ENCODE data around the gene ZSWIM1. TPM values are rescaled to one million over a fixed set of nuclear protein-coding genes. Genes with fewer than 3 reads are reported as not detected.
A peak's percentile ranks its signal among the peaks of the same experiment; 100 is the strongest.

The ZSWIM1 gene
- total and polyA plus RNA-seq, 2 of the 13 experiments (the other 11 are each of a cell fraction or from before 2014, with no cell fraction given) = 9.5 to 11.7 TPM

- TF ChIP-seq ZSCAN30 (CRISPR knock-in tag; IDR thresholded peaks at IDR 0.05) (no peak), ZNF83 (CRISPR knock-in tag; IDR thresholded peaks at IDR 0.05; ENCODE audit: borderline replicate concordance) (no peak), ZFP62 (CRISPR knock-in tag; IDR thresholded peaks at IDR 0.05) (no peak), ZNF556 (CRISPR knock-in tag; IDR thresholded peaks at IDR 0.05; ENCODE audit: borderline replicate concordance) (no peak), GTF3A (CRISPR knock-in tag; conservative IDR thresholded peaks at IDR 0.05) (no peak), ZNF430 (CRISPR knock-in tag; IDR thresholded peaks at IDR 0.05) (0 out of 2 replicates have a peak, but pooled peaks have one; percentile 14), HINFP (CRISPR knock-in tag; IDR thresholded peaks at IDR 0.05; ENCODE audit: low read depth) (no peak), CEBPB (IDR thresholded peaks at IDR 0.05; ENCODE audit: borderline replicate concordance, low read depth, low read length) (no peak), RBFOX2 (IDR thresholded peaks at IDR 0.05; ENCODE audit: low read depth, low read length) (peak; percentile 37), HOXA3 (CRISPR knock-in tag; IDR thresholded peaks at IDR 0.05) (0 out of 2 replicates have a peak, but pooled peaks have one; percentile 12), ATF6 (CRISPR knock-in tag; conservative IDR thresholded peaks at IDR 0.05) (no peak), ATM (IDR thresholded peaks at IDR 0.05; ENCODE audit: borderline replicate concordance) (no peak), AGO2 (optimal IDR thresholded peaks at IDR 0.05; ENCODE audit: low read depth, low read length) (peak; percentile 57), THAP8 (CRISPR knock-in tag; IDR thresholded peaks at IDR 0.05; ENCODE audit: borderline replicate concordance) (no peak), HES4 (CRISPR knock-in tag; IDR thresholded peaks at IDR 0.05; ENCODE audit: borderline replicate concordance) (peak; percentile 38; the same call in 1 of the 2 replicates), ZNF891 (CRISPR knock-in tag; IDR thresholded peaks at IDR 0.05) (peak; percentile 73; the same call in 1 of the 2 replicates), ZNF318 (CRISPR knock-in tag; IDR thresholded peaks at IDR 0.05) (peak; percentile 83; the same call in 1 of the 2 replicates), POLR2A (IDR thresholded peaks at IDR 0.05; ENCODE audit: insufficient read depth in 1 of 2, low read depth in 2 of 2, low read length in 2 of 2) (peak; percentile 28 to 38; a peak in 2 of 4 replicates), POLR2AphosphoS5 (IDR thresholded peaks at IDR 0.05; ENCODE audit: low read depth, low read length) (0 out of 2 replicates have a peak, but pooled peaks have one; percentile 16)
Measured at GRCh38 chr20:45888681-45889080, 7.7 kb downstream of the ZSWIM1 start (continued).
